H9 (cell line): ENCODE data around the gene STX8. TPM values are rescaled to one million over a fixed set of nuclear protein-coding genes. Genes with fewer than 3 reads are reported as not detected.

Source experiments
- DNase-seq: peaks from one replicate; pipeline ENCODE4 v3.0.0-alpha.2; 2017
- H2AFZ ChIP-seq: one replicate; pipeline ENCODE4 v1.6.1; 2013; ENCODE audit warnings: mild to moderate bottlenecking, low read length, control low read depth, moderate library complexity
- H2AK5ac ChIP-seq: 2 replicates; pipeline ENCODE4 v1.6.1; 2013; ENCODE audit warnings: low read length, control low read depth, mixed read lengths; ENCODE audit not compliant: insufficient read length
- H2BK120ac ChIP-seq: one replicate; pipeline ENCODE4 v1.6.1; 2013; ENCODE audit warnings: low read depth, mild to moderate bottlenecking, low read length, control low read depth, inconsistent platforms; ENCODE audit not compliant: poor library complexity, severe bottlenecking
- H2BK12ac ChIP-seq: 2 replicates; pipeline ENCODE4 v1.6.1; 2013; ENCODE audit warnings: low read length, control low read depth, mixed read lengths, low read depth; ENCODE audit not compliant: insufficient read length
- H2BK15ac ChIP-seq: 2 replicates; pipeline ENCODE4 v1.6.1; 2013; ENCODE audit warnings: low read depth, low read length, control low read depth
- H2BK20ac ChIP-seq: one replicate; pipeline ENCODE4 v1.6.1; 2013; ENCODE audit warnings: low read depth, mild to moderate bottlenecking, low read length, control low read depth, inconsistent platforms; ENCODE audit not compliant: poor library complexity, severe bottlenecking
- H2BK5ac ChIP-seq: 2 replicates; pipeline ENCODE4 v1.6.1; 2013; ENCODE audit warnings: low read length, control low read depth, mixed read lengths; ENCODE audit not compliant: insufficient read length
- H3K14ac ChIP-seq: 2 replicates; pipeline ENCODE4 v1.6.1; 2013; ENCODE audit warnings: low read length, control low read depth; ENCODE audit not compliant: insufficient read depth
- H3K18ac ChIP-seq: 2 replicates; pipeline ENCODE4 v1.6.1; 2013; ENCODE audit warnings: low read depth, mild to moderate bottlenecking, mixed read lengths, low read length, control low read depth; ENCODE audit not compliant: insufficient read length
- H3K23ac ChIP-seq: 2 replicates; pipeline ENCODE4 v1.6.1; 2013; ENCODE audit warnings: low read length, control low read depth, mixed read lengths, low read depth; ENCODE audit not compliant: insufficient read length
- H3K23me2 ChIP-seq: 2 replicates; pipeline ENCODE4 v1.6.1; 2013; ENCODE audit warnings: low read depth, mild to moderate bottlenecking, mixed read lengths, low read length, control low read depth; ENCODE audit not compliant: insufficient read length, poor library complexity, severe bottlenecking
- H3K27ac ChIP-seq: 2 replicates; pipeline ENCODE4 v1.5.1; 2013; ENCODE audit warnings: low read length, control low read depth, mixed read lengths, low read depth; ENCODE audit not compliant: insufficient read length
- H3K27me3 ChIP-seq: 2 replicates; pipeline ENCODE4 v1.6.1; 2013; ENCODE audit warnings: low read length, control low read depth, inconsistent platforms; ENCODE audit not compliant: insufficient read depth
- H3K4ac ChIP-seq: 2 replicates; pipeline ENCODE4 v1.6.1; 2013; ENCODE audit warnings: low read depth, mild to moderate bottlenecking, control low read depth, inconsistent platforms, low read length, moderate library complexity
- H3K4me1 ChIP-seq: 2 replicates; pipeline ENCODE4 v1.6.1; 2013; ENCODE audit warnings: low read length, control low read depth, inconsistent platforms; ENCODE audit not compliant: insufficient read depth
- H3K4me2 ChIP-seq: 2 replicates; pipeline ENCODE4 v1.6.1; 2013; ENCODE audit warnings: low read length, control low read depth, mixed read lengths; ENCODE audit not compliant: insufficient read length, insufficient read depth
- H3K56ac ChIP-seq: 2 replicates; pipeline ENCODE4 v1.6.1; 2013; ENCODE audit warnings: low read depth, mild to moderate bottlenecking, mixed read lengths, low read length, control low read depth; ENCODE audit not compliant: insufficient read length
- H3K79me1 ChIP-seq: 2 replicates; pipeline ENCODE4 v1.6.1; 2013; ENCODE audit warnings: low read depth, mild to moderate bottlenecking, moderate library complexity, low read length, control low read depth, inconsistent platforms; ENCODE audit not compliant: insufficient read depth, poor library complexity, severe bottlenecking
- H3K79me2 ChIP-seq: 2 replicates; pipeline ENCODE4 v1.6.1; 2013; ENCODE audit warnings: low read length, control low read depth, inconsistent platforms; ENCODE audit not compliant: insufficient read depth
- H3K9ac ChIP-seq: 2 replicates; pipeline ENCODE4 v1.6.1; 2013; ENCODE audit warnings: low read length, control low read depth, mixed read lengths; ENCODE audit not compliant: insufficient read length; ENCODE audit errors: extremely low read depth
- H3K9me3 ChIP-seq: one replicate; pipeline ENCODE4 v1.6.1; 2013; ENCODE audit warnings: low read depth, low read length, inconsistent platforms; ENCODE audit not compliant: control insufficient read depth
- H3T11ph ChIP-seq: one replicate; pipeline ENCODE4 v1.6.1; 2013; ENCODE audit warnings: mild to moderate bottlenecking, low read length, control low read depth, inconsistent platforms
- H4K20me1 ChIP-seq: one replicate; pipeline ENCODE4 v1.6.1; 2013; ENCODE audit not compliant: control insufficient read depth, insufficient read length, insufficient read depth
- H4K5ac ChIP-seq: 2 replicates; pipeline ENCODE4 v1.6.1; 2013; ENCODE audit warnings: low read depth, mild to moderate bottlenecking, mixed read lengths, low read length, control low read depth; ENCODE audit not compliant: insufficient read length
- H4K8ac ChIP-seq: replicated peaks from 2 replicates; pipeline ENCODE4 v1.6.1; 2013; ENCODE audit warnings: low read length, control low read depth, mixed read lengths, low read depth; ENCODE audit not compliant: insufficient read length
- H4K91ac ChIP-seq: 2 replicates; pipeline ENCODE4 v1.6.1; 2013; ENCODE audit warnings: low read depth, mild to moderate bottlenecking, moderate library complexity, mixed read lengths, low read length, control low read depth; ENCODE audit not compliant: insufficient read length
- H3K27ac Mint-ChIP-seq, 3 experiments: 2 replicates in 2 of 3; 3 replicates in 1 of 3; pipeline ENCODE4 v1.8.0; 2020 to 2021; ENCODE audit warnings: mixed read lengths in 3 of 3, mild to moderate bottlenecking in 1 of 3, moderate library complexity in 1 of 3
- H3K27me3 Mint-ChIP-seq: 2 replicates; pipeline ENCODE4 v1.8.0; 2021; ENCODE audit warnings: low read depth, mild to moderate bottlenecking, moderate library complexity, mixed read lengths
- H3K36me3 Mint-ChIP-seq, 3 experiments: 2 replicates in 2 of 3; 3 replicates in 1 of 3; pipeline ENCODE4 v1.8.0; 2020 to 2021; ENCODE audit warnings: low read depth in 3 of 3, mixed read lengths in 3 of 3; ENCODE audit not compliant: insufficient read depth in 1 of 3
- H3K4me1 Mint-ChIP-seq, 2 experiments: 2 replicates each; pipeline ENCODE4 v1.8.0; 2020; ENCODE audit warnings: mixed read lengths in 2 of 2
- H3K4me3 Mint-ChIP-seq, 2 experiments: 2 replicates in 1 of 2; 3 replicates in 1 of 2; pipeline ENCODE4 v1.8.0; 2020 to 2021; ENCODE audit warnings: mild to moderate bottlenecking in 2 of 2, mixed read lengths in 2 of 2, moderate library complexity in 1 of 2
- H3K9me3 Mint-ChIP-seq, 2 experiments: 2 replicates in 1 of 2; 3 replicates in 1 of 2; pipeline ENCODE4 v1.8.0; 2020; ENCODE audit warnings: mild to moderate bottlenecking in 2 of 2, mixed read lengths in 2 of 2, moderate library complexity in 1 of 2
- CTCF ChIP-seq: fragments of 200-600 bp; sonication (generic); conservative IDR thresholded peaks from 3 replicates; pipeline ENCODE4 v1.8.0; 2021; ENCODE audit warnings: antibody characterized with exemption, mild to moderate bottlenecking
- WGBS: extraction: QIAGEN DNeasy Blood & Tissue Kit; methylation state at CpG from one replicate; pipeline ENCODE4 v1.1.7; 2013; ENCODE audit warnings: missing lambda C conversion rate, low lambda C conversion rate, mixed read lengths; ENCODE audit not compliant: insufficient read length; ENCODE audit errors: extremely low coverage; 5-methylcytosine and 5-hydroxymethylcytosine counted together
- total RNA-seq: library from RNA; stranded (reverse); gene quantifications from 2 replicates; pipeline ENCODE4 v1.2.1, GENCODE V29; 2021

STX8 gene
- total RNA-seq, 1 experiment from 2014 or later = 55.1 TPM

GRCh38 chr17:9541718-9542117 is 33.9 kb downstream of the STX8 start:
- Histone ChIP-seq H4K8ac (no peak overlapping the region), H3K9ac (no peak overlapping the region), H3K79me1 (no peaks in the 10 kb centered on the region), H3K18ac (no peak overlapping the region), H2AFZ (no peak overlapping the region), H4K20me1 (no peaks in the 10 kb centered on the region), H4K91ac (no peak overlapping the region), H3K9me3 (no peaks in the 10 kb centered on the region), H2BK20ac (no peak overlapping the region), H2BK15ac (no peak overlapping the region), H4K5ac (no peak overlapping the region), H2AK5ac (no peak overlapping the region), H2BK120ac (no peak overlapping the region), H2BK5ac (no peak overlapping the region), H3K4me2 (no peak overlapping the region), H3K56ac (no peak overlapping the region), H3K23me2 (no peaks in the 10 kb centered on the region), H3K27me3 (no peaks in the 10 kb centered on the region), H3T11ph (no peak overlapping the region), H3K14ac (no peak overlapping the region), H3K23ac (no peak overlapping the region), H2BK12ac (no peak overlapping the region), H3K4me1 (no peaks in the 10 kb centered on the region), H3K27ac (no peak overlapping the region), H3K79me2 (no peaks in the 10 kb centered on the region), H3K4ac (no peak overlapping the region)
- Mint-ChIP-seq H3K27me3 (peaks cover 2% of the 10 kb centered on the region; the same call in 1 of the 2 replicates), H3K27ac (no peak overlapping the region), H3K9me3 (no peaks in the 10 kb centered on the region), H3K4me1 (0 out of 4 replicates have a peak, but pooled peaks cover 0 to 3% of the 10 kb centered on the region in 2 experiments), H3K4me3 (no peak overlapping the region), H3K36me3 (peaks cover 0 to 9% (median 6%) of the 10 kb centered on the region in 3 experiments; a peak in 5 of 7 replicates)
- no peak for DNase-seq
- no peak for TF ChIP-seq CTCF
- WGBS = no CpG with 5 or more reads among the region's 4 CpGs
